ENCODE results near the gene USP17L18.
"Not testable (repeated sequence)": the region's sequence is repeated elsewhere in the genome, so short reads cannot be mapped to it uniquely, and the experiment has no call there.

USP17L18 gene, protein sequence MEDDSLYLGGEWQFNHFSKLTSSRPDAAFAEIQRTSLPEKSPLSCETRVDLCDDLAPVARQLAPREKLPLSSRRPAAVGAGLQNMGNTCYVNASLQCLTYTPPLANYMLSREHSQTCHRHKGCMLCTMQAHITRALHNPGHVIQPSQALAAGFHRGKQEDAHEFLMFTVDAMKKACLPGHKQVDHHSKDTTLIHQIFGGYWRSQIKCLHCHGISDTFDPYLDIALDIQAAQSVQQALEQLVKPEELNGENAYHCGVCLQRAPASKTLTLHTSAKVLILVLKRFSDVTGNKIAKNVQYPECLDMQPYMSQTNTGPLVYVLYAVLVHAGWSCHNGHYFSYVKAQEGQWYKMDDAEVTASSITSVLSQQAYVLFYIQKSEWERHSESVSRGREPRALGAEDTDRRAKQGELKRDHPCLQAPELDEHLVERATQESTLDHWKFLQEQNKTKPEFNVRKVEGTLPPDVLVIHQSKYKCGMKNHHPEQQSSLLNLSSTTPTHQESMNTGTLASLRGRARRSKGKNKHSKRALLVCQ

DNA sequence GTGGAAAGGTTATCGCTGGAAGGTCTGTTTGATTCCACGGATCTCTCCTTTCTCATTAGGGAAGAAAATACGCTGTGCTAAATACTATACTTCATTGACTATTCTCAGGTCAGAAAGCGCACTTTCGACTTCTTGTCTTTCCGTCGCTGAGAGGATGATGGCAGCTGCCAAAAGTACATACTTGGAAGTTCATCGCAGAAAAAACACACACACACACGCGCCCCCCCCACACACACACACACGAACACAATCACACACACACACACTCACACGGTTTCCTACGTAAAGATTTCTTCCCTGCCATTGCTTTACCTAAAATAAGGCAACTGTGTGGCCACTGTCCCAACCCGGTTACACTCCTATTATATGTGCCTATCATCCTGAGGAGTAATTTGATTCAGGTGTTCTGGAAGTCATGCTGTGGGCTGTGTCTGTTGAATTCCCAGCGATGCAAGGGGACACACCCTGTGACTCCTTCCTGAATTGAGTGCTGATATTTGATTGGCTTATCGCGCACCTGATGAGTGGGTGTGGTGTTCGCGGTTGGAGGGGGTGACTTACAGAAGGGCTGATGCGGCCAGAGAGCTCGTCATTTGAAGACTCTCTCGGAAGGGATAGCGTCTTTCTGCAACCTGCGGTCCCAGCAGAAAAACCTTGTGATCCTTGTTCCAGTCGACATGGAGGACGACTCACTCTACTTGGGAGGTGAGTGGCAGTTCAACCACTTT is at the start of gene USP17L18:
TSS of gene USP17L18 (plus strand) at position 678 of the 728 bp plus-strand sequence. CDS start at position 678, 0 bp downstream.
- not testable (repeated sequence) for DNase-seq (ENCODE audit: low spot score)

- not testable (repeated sequence) for DNase-seq (ENCODE audit: low spot score)
Measured at GRCh38 chr4:9210357-9210756, 38.1 kb upstream of the USP17L18 start, which contains the start of gene USP17L10. Gene USP17L10 (plus strand): TSS chr4:9210657. CDS start chr4:9210657, 0 bp downstream.

DNA sequence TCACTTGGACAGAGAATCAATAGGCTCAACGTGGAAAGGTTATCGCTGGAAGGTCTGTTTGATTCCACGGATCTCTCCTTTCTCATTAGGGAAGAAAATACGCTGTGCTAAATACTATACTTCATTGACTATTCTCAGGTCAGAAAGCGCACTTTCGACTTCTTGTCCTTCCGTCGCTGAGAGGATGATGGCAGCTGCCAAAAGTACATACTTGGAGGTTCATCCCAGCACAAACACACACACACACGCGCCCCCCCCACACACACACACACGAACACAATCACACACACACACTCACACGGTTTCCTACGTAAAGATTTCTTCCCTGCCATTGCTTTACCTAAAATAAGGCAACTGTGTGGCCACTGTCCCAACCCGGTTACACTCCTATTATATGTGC is 33.7 kb upstream of the USP17L18 start:
- not testable (repeated sequence) for DNase-seq (ENCODE audit: low spot score)

- not testable (repeated sequence) for DNase-seq (ENCODE audit: low spot score)
Measured at GRCh38 chr4:9215105-9215504, 33.3 kb upstream of the USP17L18 start, which contains the start of gene USP17L11. Gene USP17L11 (plus strand): TSS chr4:9215405. CDS start chr4:9215405, 0 bp downstream.

DNA sequence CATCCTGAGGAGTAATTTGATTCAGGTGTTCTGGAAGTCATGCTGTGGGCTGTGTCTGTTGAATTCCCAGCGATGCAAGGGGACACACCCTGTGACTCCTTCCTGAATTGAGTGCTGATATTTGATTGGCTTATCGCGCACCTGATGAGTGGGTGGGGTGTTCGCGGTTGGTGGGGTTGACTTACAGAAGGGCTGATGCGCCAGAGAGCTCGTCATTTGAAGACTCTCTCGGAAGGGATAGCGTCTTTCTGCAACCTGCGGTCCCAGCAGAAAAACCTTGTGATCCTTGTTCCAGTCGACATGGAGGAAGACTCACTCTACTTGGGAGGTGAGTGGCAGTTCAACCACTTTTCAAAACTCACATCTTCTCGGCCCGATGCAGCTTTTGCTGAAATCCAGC is 28.6 kb upstream of the USP17L18 start, which contains the start of gene USP17L12:
TSS of gene USP17L12 (plus strand) at position 301 of the 400 bp plus-strand sequence. CDS start at position 301, 0 bp downstream.
- not testable (repeated sequence) for DNase-seq (ENCODE audit: low spot score)

- not testable (repeated sequence) for DNase-seq (ENCODE audit: low spot score)
Measured at GRCh38 chr4:9224596-9224995, 23.8 kb upstream of the USP17L18 start, which contains the start of gene USP17L13. Gene USP17L13 (plus strand): TSS chr4:9224896. CDS start chr4:9224896, 0 bp downstream.

- not testable (repeated sequence) for DNase-seq (ENCODE audit: low spot score)
Measured at GRCh38 chr4:9230249-9230648, 18.2 kb upstream of the USP17L18 start.

DNA sequence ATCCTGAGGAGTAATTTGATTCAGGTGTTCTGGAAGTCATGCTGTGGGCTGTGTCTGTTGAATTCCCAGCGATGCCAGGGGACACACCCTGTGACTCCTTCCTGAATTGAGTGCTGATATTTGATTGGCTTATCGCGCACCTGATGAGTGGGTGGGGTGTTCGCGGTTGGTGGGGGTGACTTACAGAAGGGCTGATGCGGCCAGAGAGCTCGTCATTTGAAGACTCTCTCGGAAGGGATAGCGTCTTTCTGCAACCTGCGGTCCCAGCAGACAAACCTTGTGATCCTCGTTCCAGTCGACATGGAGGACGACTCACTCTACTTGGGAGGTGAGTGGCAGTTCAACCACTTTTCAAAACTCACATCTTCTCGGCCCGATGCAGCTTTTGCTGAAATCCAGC is 14.3 kb upstream of the USP17L18 start, which contains the start of gene USP17L15:
TSS of gene USP17L15 (plus strand) at position 301 of the 400 bp plus-strand sequence. CDS start at position 301, 0 bp downstream.
- DNase-seq (ENCODE audit: low spot score), result not testable (repeated sequence)

DNA sequence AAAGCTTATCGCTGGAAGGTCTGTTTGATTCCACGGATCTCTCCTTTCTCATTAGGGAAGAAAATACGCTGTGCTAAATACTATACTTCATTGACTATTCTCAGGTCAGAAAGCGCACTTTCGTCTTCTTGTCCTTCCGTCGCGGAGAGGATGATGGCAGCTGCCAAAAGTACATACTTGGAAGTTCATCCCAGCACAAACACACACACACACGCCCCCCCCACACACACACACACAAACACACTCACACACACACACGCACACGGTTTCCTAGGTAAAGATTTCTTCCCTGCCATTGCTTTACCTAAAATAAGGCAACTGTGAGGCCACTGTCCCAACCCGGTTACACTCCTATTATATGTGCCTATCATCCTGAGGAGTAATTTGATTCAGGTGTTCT is 10.0 kb upstream of the USP17L18 start:
- DNase-seq (ENCODE audit: low spot score), result not testable (repeated sequence)

DNA sequence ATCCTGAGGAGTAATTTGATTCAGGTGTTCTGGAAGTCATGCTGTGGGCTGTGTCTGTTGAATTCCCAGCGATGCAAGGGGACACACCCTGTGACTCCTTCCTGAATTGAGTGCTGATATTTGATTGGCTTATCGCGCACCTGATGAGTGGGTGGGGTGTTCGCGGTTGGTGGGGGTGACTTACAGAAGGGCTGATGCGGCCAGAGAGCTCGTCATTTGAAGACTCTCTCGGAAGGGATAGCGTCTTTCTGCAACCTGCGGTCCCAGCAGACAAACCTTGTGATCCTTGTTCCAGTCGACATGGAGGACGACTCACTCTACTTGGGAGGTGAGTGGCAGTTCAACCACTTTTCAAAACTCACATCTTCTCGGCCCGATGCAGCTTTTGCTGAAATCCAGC is 4.9 kb upstream of the USP17L18 start, which contains the start of gene USP17L17:
TSS of gene USP17L17 (plus strand) at position 301 of the 400 bp plus-strand sequence. CDS start at position 301, 0 bp downstream.
- not testable (repeated sequence) for DNase-seq (ENCODE audit: low spot score)

GRCh38 chr4:9253078-9253477 is 4.6 kb downstream of the USP17L18 start, which contains the start of gene USP17L19:
Gene USP17L19 (plus strand): TSS chr4:9253378. CDS start chr4:9253378, 0 bp downstream.
- not testable (repeated sequence) for DNase-seq (ENCODE audit: low spot score)

DNA sequence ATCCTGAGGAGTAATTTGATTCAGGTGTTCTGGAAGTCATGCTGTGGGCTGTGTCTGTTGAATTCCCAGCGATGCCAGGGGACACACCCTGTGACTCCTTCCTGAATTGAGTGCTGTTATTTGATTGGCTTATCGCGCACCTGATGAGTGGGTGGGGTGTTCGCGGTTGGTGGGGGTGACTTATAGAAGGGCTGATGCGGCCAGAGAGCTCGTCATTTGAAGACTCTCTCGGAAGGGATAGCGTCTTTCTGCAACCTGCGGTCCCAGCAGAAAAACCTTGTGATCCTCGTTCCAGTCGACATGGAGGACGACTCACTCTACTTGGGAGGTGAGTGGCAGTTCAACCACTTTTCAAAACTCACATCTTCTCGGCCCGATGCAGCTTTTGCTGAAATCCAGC is 9.4 kb downstream of the USP17L18 start, which contains the start of gene USP17L20:
TSS of gene USP17L20 (plus strand) at position 301 of the 400 bp plus-strand sequence. CDS start at position 301, 0 bp downstream.
- DNase-seq (ENCODE audit: low spot score), result not testable (repeated sequence)

DNA sequence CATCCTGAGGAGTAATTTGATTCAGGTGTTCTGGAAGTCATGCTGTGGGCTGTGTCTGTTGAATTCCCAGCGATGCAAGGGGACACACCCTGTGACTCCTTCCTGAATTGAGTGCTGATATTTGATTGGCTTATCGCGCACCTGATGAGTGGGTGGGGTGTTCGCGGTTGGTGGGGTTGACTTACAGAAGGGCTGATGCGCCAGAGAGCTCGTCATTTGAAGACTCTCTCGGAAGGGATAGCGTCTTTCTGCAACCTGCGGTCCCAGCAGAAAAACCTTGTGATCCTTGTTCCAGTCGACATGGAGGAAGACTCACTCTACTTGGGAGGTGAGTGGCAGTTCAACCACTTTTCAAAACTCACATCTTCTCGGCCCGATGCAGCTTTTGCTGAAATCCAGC is 14.1 kb downstream of the USP17L18 start, which contains the start of gene USP17L21:
TSS of gene USP17L21 (plus strand) at position 301 of the 400 bp plus-strand sequence. CDS start at position 301, 0 bp downstream.
- DNase-seq (ENCODE audit: low spot score), result not testable (repeated sequence)

DNA sequence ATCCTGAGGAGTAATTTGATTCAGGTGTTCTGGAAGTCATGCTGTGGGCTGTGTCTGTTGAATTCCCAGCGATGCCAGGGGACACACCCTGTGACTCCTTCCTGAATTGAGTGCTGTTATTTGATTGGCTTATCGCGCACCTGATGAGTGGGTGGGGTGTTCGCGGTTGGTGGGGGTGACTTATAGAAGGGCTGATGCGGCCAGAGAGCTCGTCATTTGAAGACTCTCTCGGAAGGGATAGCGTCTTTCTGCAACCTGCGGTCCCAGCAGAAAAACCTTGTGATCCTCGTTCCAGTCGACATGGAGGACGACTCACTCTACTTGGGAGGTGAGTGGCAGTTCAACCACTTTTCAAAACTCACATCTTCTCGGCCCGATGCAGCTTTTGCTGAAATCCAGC is 18.9 kb downstream of the USP17L18 start, which contains the start of gene USP17L22:
TSS of gene USP17L22 (plus strand) at position 301 of the 400 bp plus-strand sequence. CDS start at position 301, 0 bp downstream.
- not testable (repeated sequence) for DNase-seq (ENCODE audit: low spot score)

DNA sequence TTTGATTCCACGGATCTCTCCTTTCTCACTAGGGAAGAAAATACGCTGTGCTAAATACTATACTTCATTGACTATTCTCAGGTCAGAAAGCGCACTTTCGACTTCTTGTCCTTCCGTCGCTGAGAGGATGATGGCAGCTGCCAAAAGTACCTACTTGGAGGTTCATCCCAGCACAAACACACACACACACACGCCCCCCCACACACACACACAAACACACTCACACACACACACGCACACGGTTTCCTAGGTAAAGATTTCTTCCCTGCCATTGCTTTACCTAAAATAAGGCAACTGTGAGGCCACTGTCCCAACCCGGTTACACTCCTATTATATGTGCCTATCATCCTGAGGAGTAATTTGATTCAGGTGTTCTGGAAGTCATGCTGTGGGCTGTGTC is 23.3 kb downstream of the USP17L18 start:
- not testable (repeated sequence) for DNase-seq (ENCODE audit: low spot score)
